Stimulated activated CD4-positive, alpha-beta T cell treated with anti-CD3 and anti-CD28 coated beads, Interleukin-4, amount 100 ng/mL, for 4 hours (primary cell): ENCODE results near the gene POLR3B.
"Not testable (repeated sequence)": the region's sequence is repeated elsewhere in the genome, so short reads cannot be mapped to it uniquely, and the experiment has no call there.

ENCODE experiments used
- DNase-seq, 2 experiments: peaks; one replicate each; pipeline ENCODE4 v3.0.0-alpha.2; 2020

The POLR3B gene

DNA sequence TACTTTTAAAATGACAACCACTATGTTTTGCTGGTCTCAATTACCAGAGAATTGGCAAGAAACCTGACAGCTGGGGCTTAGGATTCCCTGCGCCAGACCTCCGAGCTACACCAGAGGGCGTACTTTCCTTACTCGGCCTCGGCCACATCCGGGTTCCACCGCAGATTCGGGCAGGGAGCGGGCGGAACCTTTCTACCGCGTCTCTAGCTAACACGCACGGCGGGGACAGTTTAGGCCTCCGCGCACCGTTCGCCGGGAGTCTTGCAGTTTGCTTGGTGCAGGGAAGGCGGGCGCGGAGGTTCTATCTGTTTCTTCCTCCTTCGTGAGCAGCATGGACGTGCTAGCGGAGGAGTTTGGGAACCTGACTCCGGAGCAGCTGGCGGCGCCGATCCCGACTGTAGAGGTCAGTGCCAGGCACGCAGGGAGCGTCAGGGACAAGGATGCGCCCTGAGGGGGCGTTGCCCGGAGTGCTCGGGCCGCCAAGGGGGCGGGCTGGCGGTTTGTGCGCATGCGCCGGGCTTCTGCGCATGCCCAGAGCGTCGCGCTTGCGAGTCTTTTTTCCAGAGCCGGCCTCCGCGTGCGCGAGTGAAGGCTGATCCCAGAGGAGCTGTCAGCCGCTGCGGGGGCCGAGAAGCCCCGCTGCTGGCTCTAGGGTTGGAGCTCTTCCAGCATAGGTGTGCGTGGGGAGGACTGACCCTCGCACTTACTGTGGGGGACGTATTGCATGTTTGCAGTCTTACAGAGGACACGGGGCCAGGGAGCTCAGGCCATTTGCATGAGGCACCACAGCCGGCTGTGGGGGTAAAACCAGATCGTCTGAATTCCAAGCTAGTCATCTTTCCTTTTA, at the start of gene POLR3B:
TSS of gene POLR3B (plus strand) at position 200 of the 847 bp plus-strand sequence. CDS start at position 332, 132 bp downstream.
- peak; percentile 92 to 95 for DNase-seq

DNA sequence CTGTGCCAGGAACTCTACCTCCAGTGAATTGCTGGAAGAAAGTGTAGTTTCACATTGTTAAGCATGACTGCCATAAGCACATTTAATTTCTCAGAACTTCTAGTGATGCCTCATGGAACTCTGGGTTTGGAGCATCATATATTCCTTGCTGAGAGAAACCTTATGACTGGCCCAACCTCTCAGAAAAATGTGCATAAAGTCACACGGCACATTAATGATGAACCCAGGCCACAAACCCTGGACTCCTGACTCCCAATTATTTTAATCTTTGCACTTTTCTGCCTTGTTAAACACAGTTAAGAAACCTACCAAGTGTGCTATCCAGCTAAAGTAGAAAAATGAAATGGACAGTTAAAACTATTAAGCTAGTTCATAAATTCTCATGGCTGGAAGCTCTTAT, 49.4 kb upstream of the POLR3B start:
- no peak for DNase-seq

DNA sequence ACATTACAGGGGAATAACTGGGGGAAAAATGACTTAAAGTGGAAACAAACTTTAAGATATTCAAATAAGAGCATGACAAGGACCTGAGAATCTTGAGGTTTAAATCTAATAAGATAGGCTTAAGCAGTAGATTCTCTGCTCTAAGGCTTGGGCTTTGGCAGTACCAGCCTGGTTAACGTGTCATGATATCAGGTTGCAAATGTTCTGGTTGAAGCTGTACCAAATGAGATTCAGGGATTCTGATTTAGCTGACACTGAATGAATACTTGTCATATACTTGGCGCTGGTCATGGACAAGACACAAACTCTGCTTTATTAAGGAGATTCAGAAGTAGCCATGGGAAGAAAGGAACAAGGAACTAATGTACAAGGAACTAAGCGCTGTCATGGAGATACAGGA, 48.9 kb upstream of the POLR3B start:
- DNase-seq, result no peak

DNA sequence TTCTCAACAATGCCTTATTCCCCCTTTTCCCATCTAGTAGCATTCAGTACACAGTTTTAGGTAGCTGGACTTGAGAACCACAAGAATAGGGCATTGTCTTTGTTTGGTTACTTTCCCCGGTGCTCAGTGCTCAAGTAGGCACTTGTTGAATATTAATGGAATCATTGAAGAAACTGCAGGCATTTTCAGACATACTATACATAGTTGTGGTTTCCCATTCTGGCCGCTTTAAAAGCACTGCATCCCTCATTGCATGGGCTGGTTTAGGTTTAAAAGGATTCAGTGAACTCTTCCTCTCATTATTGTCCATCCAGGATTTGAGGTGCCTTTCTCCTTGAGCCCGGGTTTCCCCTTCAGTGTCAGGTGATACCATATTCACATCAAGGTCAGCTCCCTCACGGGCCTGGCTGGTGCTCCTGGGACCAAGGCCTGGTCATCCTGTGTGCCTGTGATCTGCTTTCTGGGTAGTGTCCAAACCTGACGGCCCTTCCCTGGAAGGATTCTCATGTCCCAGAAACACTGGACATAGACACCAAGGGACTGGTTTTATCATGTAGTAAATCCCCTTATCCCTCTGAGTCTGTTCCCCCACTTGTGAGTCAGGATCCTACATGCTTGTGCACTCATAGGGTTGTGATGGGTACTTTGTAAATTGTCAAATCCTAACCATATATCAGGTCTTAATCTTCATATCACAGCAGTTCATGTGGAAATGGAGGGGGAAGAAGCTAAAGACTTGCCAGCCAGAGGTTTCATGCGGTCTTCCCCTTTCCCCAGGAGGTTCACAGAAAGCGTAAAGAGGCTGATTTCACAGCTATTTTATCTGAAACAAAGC, 47.7 kb upstream of the POLR3B start:
- no peak for DNase-seq

DNA sequence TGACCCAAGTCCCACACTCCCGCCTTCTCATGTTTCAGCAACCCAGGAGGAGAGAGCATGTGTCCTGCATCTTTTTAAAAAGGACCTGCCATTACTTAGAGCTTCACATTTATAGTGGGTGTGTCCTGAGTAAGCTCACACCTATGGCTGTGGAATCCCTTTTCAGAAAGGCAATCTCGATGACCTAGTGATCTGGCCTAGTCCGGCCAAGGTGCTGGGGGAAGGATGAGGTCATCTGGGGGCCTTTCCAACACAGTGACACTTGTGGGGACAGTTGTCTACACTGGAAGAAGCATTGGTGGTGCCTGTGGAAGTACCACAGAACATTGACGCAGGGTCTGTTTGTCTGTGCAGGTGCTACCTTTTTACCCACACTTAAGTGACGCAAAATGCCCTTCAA, 46.9 kb upstream of the POLR3B start:
- DNase-seq, result no peak

- no peak for DNase-seq
Measured at GRCh38 chr12:106311139-106311538, 46.4 kb upstream of the POLR3B start.

DNA sequence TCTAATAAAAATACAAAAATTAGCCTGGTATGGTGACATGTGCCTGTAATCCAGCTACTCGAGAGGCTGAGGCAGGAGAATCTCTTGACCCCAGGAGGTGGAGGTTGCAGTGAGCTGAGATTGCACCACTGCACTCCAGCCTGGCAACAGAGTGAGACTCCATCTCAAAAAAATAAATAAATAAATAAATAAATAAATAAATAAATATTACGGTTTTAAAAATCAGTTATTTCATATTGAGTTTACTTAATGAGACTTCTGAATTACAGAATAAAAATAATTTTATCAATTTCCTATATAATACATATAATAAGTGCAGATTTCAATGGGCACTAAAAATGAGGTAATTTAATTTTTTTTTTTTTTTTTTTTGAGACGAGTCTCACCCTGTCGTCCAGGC, 44.1 kb upstream of the POLR3B start:
- not testable (repeated sequence) for DNase-seq

DNA sequence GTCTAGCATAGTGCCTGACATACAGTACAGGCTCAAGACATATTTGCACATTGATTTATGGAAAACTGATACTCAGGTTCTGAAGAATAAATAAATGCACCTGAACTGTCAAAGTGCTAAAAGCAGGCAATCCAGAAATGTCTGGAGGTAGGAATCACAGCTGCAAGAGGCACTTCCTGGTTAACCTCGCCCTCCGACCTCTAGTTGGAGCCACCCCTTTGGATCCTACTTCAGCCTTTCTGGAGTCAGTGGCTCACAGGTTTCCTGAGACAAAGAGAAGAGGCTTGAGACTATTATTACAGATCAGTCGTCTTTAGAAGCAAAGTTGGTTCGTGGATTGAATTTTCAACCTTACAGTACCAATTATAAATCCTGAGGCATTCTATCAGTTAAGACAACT, 42.0 kb upstream of the POLR3B start:
- no peak for DNase-seq

DNA sequence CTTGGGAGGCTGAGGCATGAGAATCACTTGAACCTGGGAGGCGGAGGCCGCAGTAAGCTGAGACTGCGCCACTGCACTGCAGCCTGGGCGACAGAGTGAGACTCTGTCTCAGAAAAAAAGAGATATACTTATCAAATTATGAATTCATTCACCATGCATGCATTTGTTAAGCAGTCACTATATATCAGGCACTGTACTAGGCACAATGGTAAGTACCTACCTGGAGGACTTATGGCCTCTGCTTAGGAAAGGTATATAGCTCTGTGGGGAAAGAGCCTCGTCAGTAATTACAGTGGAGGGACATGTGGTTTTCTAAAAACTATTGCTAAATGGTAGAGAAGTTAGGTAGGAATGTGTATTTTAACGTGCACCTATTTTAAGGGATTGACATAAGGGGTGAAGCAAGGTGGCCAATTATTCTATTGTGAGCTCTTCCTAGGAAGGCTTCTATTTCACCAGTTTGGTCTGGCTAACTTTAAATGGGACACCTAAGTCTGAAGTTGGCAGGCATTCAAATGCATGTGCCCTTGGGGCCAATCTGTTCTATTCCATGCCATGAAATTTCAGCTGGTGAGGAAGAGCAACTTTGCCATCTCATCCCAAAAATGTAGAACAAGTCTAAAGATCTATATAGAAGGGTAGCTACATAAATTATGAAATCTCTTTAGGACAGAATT, 40.0 kb upstream of the POLR3B start:
- no peak for DNase-seq

DNA sequence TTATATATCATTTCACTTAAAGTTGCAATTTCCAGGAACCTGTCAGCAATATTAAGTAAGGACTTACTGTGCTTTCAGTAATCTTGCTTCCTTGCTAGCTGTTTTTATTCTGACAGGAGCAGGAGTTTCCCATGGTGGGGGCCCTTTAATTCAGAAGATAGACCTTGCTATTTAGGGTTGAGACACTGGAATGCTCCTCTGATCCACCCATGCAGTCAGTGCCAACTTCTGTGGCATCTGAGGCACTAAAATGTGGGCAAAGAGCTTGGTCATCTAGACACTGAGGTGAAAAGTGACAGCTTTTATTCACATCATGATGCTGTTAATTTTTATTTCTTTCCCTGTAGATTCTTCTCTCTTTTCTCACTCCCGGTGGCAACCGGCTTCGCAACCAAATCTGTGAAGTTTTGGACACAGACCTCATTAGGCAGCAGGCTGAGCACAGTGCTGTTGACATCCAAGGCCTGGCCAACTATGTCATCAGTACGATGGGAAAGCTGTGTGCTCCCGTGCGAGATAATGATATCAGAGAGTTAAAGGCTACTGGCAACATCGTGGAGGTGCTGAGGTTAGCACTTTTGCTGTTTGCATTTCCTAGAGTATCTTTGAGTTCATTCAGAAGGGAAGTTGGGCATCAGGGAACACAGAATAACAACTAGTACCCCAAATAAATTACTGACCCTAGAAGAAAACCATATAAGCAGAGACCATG, 36.3 kb upstream of the POLR3B start:
- DNase-seq, result no peak

- no peak for DNase-seq
Measured at GRCh38 chr12:106323537-106323936, 34.0 kb upstream of the POLR3B start.

GRCh38 chr12:106327309-106327869, 30.2 kb upstream of the POLR3B start:
- no peak for DNase-seq

GRCh38 chr12:106328735-106329134, 28.8 kb upstream of the POLR3B start:
- no peak for DNase-seq

GRCh38 chr12:106329231-106329982, 28.1 kb upstream of the POLR3B start:
- no peak for DNase-seq

DNA sequence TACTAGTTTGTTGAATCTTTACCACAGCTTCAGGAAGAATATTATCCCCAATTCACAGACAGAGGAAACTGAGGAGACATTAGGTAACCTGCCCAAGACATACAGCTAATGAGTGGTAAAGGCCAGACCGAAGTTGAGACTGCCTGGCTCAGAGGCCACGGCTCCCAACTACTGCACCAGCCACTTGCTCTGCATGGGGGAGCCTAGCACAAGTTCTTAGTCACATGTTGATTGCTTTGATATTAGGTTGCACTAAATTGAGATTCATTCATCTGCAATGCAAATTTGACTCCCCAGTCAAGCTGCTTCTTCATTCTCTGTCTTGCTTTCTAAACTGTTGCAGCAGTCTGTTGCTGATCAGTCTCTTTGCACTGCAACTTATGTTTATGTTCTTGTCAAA, 25.9 kb upstream of the POLR3B start:
- no peak for DNase-seq

GRCh38 chr12:106332536-106332935, 25.0 kb upstream of the POLR3B start:
- DNase-seq, result no peak

- DNase-seq, result no peak
Measured at GRCh38 chr12:106333010-106333409, 24.5 kb upstream of the POLR3B start.

- no peak for DNase-seq
Measured at GRCh38 chr12:106333756-106334155, 23.8 kb upstream of the POLR3B start.

DNA sequence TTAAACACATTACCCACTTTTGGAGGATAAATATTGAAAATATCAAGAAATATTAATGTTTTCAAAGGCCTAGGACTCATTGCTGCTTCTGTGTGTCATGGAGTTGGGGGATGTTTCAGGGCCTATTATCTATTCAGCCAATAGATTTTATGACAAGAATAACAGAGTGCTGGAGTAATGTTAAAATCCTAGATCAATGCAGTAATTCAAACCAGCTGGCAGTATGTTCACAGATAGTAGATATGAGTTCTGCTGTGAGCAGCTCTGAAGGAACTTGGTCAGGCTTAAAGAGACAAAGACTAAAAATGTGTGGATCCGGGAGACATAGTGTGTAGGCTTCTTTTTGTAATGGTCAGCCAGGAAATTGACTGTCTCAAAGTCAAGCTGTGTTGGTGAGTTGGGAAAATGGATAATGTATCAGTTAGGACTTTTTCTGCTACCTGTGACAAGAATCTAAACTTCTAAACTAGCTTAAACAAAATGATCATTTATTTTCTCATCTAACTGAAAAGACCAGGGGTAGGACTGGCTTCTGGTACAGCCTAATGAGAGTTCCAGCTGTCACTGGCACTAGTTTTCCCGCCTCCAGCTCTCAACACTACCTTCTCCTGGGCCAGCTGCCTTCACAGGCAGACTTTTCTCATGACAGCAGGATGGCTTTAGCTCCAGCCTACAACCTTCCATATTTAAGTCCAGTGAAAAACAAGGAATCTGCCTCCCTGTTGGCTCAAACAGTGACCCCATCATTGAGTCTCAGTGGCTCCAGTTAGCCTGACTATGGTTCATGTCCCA, 16.3 kb upstream of the POLR3B start:
- DNase-seq, result no peak

GRCh38 chr12:106342397-106343213, 14.9 kb upstream of the POLR3B start:
- DNase-seq, result no peak
